GM18517 (cell line): Measurements from ENCODE around the gene GAS2.

ENCODE experiments used
- ATAC-seq: cut with Tn5 transposase; IDR thresholded peaks from one replicate; pipeline ENCODE4 v1.9.1; 2021; ENCODE audit warnings: mild to moderate bottlenecking, moderate library complexity; ENCODE audit not compliant: unreplicated experiment

GAS2 gene

DNA sequence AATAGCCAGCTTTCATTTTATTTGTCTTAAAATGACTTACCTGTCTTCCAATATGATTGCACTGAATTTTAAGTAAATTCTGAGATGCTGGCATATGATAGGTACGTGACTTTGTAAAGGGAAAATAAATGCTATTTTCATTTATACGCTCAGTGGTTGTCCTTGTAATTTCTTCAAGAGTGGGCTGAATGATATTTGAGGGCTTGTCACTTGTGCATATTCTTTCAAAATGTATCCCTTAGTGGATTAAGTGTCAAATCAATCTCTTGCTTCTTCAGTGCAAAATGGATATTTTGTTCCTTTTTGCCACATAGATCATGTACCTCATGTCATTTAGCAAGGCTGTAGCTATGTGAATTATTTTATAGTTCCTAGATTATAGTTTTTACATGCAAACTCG lies 56.9 kb downstream of the GAS2 start:
- ATAC-seq, result no peak

DNA sequence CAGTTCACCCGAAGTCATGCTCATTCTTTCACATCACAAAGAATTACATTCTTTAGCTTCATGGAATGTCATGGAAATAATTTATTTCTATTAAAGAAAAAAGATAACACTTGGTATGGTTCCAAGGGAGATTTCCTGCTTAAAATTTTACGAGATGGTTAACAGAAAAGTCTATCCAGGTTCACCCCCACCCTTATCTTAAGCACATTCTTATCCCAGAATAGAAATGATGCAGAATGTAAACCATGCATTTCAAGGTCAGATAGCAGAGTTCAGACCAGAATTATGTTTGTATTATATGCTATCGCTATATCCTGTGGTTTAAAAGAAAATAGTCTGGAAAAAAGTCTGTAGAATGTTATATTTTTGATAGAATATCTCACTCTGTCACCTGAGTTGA lies 58.7 kb downstream of the GAS2 start:
- no peak for ATAC-seq

DNA sequence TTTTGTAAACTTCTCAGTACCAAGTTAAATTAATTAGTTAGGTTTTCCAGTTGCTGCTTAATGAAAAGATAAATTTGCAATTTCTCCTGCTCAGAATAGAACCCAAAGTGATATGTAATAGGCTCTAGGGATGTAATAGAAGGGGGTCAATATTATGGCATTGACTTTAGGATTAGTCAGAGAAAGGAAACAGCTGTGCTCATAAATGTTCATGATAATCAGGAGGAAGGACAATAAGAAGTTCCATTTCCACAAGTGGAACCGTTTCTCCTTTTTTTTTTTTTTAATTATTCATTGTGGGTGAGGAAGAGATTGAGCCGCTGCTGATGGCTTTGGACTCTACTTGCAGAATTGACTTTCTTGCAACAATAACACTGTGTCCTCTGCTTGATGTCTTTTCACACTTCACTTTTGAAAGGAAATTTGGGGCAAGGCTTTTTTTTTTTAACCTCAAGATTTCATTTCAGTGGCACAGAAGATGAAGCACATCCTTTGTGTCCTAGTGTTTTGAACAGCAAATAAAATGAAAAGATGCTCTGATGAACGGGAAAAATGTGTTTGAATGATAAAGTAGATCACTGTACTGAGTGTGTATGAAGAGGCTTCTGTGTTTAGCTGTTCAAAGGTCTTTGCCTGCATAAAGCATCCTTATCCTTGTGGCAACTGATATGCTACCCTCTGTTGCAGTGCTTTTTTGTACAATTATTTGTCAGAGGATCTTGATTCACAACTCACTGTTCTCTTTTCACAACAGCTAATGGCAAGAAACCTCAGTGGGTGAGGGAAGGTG lies 62.4 kb downstream of the GAS2 start:
- no peak for ATAC-seq

DNA sequence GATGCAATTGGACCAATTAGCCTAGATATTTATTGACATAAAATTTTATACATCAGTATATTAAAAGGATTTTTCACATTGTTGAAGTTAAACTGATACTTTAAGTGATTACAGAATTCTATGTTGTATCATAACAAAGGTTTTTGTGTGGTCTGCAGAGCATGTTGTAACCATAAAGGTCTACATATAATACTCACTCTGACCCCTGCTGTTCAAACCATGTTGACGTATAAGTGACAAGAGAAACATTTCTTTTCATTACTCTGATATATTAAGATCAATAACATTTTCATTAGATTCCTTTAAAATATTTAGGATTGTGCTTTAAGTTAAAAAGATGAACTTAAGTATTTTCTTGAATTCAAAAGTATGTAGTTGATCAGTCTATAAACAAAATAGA lies 63.9 kb downstream of the GAS2 start:
- no peak for ATAC-seq

DNA sequence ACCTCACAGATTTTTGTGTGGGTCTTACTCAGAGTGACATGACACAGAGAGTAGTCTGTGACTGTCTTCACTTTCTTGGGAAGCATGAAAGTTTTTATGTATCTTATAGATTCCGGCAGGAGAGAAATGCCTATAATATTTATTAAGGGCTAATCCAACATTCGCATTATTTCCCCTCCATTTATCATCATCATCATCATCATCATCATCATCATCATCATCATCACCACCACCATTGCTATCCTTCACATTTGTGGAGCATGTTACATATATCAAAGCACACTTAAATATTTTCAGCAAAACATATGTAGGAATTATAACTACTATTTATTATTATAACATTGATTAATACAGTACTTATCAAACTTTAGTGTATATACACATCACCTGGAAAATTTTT lies 66.2 kb downstream of the GAS2 start:
- no peak for ATAC-seq

DNA sequence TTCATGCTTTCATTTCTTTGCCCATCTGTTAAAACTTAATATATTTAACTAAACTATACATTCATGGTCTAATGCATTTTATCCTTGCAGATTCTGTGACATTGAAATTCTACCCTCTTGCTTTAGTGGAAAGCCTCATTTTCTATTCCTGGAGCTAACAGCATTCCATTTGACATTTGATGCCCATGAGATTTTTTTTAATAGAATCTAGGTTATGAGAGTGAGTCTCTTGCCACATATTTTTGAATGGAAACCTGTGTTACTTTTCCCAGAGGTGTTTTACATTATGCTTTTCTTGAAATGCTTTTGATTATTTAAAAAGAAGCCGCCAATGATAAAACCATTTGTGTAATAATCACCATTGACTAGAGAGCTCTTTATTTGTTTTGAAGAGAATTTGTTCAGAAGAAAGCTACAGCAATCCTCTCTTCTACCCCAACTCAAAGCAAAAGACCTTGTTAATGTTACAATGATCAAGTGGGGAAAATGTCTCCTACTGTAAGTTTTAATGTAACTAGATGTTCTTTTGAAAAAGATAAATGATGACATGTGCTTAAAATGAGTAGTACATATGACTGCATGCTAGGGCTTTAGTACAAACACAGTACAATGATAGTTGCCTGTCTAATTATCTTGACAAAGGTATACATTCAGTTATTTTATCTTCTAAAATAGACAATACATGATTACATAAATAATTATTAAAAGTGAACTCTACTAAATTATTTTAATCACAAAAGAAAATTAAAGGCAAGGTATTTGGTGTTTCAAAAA lies 67.3 kb downstream of the GAS2 start:
- ATAC-seq, result no peak

DNA sequence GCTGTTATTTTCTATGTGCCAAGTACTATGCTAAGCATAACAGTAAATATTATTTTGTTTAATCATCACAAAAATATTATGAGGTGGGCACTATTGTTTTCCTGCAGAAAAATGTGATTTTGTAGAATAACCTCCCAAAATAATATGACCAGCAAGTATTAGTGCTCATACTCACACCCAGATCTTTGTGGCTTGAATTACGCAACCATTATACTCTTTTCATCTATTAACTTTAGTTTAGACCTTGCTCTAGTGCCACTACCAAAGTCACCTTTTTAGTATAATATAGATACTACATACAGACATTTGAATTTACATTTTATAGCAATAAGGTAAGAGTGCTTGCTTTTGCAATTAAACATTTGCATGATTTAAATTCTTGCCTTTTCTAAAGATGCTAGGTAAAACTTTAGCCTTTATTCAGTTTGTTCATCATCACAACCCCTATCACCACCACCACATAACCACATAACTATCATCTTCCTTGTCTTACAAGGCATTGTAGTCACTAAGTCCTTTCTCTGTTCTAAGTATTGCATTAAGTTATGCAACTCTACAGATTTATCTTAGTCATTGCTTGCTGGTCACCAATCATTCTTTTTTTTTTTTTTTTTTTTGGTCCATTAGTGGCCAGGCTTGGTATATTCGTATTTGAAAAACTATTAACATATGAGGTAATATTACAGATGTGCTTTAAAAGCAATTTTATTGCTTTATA lies 68.4 kb downstream of the GAS2 start:
- no peak for ATAC-seq

DNA sequence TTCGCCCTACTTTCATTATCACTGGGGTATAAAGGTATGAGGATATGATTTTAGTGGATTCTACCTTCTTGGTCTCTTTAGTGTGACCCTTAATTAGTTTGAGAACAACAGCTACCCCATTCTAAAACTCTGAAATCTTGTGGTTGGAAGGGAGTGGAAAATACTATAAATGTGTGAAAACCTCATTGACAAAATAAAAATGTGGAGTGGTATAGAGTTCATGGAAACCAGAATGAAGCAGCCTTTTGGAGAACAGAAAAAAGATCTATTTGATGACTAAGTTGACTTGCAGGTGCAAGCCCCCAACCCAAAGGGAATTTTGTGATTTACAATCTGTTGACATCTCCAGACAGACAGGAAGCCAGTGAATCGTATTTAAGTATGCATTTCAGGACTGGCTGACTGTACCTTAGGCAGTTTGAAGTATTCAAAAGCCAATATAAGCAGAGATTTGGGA lies 75.8 kb downstream of the GAS2 start:
- no peak for ATAC-seq

DNA sequence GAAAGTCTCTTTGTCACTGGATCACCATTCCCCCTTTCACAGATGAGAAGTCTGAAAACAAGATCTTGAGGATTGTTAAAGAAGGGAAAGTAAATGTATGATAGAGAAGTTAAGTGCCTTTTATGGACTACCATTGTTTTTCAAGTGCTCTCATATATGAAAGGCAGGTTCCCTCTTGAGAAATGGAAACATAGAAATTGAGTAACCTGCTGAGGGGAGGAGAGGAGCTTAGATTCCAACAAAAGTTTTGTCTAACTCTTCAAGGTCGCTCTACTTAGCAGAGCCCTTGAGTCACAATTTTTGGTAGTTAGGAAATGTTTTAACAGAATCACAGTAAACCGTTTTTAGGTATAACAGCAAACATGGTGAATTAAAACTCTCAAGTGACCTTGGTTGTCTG lies 83.1 kb downstream of the GAS2 start:
- no peak for ATAC-seq

DNA sequence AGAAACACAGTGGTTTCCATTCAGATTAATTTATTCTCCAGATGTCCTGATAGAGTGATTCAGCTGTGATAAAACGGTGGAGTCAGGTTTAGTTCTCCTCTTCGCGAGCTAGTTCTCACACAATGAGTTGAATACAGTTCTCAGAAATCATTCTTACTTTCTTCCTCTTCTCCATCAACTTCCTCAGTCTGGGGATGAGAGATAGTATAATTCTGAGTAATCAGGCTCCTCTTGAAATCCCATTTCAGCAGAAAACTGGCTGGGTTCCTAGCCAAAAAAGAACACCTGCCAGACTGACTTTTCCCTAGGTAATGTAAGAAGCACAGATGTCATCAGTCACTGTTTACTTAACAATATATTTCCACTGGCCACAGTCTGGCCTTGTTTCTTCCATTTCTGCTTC lies 86.5 kb downstream of the GAS2 start:
- ATAC-seq, result no peak

DNA sequence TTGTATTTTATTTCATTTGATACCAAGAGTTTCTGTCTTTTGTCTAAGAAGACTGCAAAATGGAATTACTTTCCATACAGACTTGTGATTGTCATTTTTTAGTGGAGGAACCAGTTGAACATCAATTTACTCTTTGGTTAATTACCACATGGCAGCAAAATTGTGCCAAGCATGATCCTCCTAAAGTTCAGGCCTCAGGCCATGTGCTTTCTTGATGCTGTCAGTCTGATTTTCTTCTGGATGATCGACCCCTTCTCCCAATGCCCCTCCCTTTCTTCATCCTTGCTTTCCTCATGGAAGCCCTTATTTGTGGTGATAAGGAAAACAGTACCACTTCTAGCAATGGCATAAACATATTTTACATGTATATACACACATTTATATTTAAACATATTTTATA lies 87.0 kb downstream of the GAS2 start:
- ATAC-seq, result no peak

DNA sequence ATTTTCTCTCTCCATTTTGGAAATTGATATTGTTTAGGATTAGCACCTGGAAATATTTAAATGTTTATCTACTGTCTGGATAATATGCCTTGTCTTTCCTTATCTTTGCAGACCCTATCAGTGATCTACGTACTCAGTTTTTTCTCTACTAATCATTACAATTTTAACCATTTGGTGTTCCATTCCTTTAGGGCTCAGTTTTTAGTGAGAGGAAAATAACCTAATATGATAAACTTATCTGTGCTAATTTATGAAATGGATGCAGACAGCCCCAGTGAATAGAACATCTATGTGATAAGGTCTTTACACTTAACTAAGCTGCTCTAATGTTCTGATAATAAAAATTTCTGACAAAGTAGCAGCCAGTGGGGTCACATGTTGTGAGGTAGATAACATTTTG lies 94.7 kb downstream of the GAS2 start:
- ATAC-seq, result no peak

DNA sequence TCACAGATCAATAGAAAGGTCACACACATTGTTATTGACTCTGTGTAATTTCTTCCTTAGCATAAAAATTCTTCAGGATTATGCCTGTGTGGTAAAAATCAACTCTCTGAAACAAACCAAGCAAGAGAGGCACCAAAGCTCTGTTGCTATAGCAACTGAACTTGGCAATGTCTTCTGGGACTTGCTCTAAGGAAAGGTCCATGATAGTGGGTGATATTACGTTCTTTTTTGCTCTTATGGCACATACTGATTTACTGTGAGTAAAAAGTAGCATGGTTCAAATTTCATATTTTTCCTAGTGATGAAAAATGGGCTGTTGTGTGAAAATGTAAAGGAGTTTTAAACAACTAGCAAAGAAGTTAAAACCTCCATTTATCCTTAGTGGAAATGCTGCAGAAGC lies 96.8 kb downstream of the GAS2 start:
- no peak for ATAC-seq

DNA sequence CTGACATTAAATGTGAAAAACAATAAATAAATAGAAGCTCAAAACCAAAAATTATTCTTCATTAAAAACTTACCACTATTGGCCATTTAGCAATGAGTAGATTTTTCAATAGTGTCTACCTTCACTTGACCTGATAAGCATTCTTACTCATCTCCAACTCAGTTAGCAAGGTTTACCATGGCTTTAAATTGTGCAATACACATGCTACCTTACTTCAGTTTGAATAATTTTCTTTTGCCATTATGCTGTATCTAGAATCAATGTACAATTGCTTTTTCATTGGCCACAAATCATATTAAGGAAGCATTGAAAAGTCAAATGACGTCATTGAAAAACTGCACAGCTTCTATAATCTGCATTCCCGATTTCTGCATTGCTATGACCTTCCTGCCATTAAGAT lies 98.3 kb downstream of the GAS2 start:
- no peak for ATAC-seq

DNA sequence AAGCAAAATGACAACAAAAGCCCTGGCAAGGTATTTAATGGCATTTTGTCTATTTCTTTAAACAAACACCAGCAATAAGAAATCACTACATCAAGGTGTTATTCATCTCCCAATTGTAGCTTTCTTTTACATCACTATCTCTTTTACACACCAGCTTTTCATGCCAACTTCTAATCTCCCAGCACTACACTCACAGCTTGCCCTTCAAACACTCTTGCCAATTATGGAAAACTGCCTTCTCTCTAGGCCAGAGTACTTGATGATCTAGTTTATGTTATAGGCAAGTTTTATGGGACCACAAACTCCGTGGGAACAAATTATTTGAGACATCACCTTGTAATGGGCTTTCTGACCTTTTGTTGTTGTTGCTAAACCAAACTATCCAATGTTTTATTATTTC lies 101.9 kb downstream of the GAS2 start:
- ATAC-seq, result no peak

DNA sequence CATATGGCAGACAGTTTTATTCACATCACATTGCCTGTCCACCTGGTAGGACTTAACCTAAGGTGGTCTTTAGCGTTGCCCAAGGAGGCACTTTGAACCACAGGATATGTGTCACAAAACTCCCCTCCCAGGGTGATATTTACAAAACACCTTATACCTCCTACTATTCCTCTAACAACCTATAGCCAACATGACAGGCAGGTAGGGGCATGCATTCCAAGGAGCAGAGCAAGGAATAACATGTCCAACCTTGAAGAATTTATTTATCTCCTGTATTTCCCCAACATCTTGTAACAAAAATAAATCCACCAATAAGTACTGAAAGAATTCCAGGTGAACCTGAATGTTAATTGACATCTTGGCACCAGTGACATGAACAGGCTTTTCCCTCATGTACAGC lies 102.7 kb downstream of the GAS2 start:
- ATAC-seq, result no peak

DNA sequence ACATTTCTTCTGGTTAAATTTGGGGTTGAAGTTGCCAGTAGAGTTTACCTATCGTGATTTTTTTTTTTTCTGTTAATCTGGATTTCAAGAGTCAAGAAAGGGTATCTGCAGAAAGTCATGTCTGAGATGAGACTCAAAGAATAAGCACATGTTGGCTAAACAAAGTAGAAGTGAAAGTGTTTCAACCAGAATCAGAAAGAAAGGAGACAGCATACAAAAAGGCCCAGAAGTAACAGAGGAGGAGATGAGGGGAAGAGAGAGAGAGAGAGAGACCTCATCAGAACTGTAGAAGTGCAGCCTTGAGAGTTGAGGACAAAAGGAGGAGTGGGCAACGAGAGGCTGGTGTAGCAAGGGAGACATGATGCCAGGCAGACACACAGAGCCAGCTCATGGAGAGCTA lies 108.3 kb downstream of the GAS2 start:
- peak; percentile 87 for ATAC-seq

DNA sequence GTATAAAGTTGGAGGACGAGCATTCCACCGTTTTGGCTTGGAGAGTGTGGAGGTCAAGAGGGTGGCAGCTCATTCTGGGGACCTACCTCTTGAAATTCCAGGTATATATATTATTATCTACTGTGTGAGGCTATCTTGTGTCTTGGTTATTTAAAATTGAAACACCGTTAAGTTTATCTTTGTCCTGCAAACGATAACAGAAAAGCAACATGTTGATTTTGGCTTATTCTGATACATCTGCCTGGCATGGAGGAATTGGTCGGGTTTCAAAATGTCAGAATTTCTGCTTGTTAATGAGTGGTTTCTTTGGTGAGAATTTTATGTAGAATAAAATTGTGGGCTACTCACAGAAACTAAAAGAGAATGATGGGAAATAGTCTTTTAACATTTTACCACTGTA lies 108.8 kb downstream of the GAS2 start:
- ATAC-seq, result no peak

DNA sequence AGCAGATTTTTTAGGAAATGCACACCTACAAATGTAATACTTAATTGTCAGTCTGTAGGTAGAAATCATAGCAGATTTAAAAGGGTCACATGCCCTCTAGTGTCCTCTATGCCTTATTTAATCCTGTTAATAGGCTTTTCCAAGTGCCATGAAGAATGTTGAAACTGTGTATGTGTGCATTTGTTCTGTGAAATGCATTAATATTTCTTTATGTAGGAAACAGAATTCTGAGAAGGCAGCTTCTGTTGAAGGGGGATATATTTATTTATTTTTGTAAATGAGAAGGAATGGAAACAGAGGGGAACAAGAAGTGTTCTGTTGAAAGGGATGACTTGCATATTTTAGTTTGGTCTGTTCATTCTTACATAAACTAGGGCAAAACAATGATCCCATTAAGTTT lies 112.2 kb downstream of the GAS2 start:
- no peak for ATAC-seq

DNA sequence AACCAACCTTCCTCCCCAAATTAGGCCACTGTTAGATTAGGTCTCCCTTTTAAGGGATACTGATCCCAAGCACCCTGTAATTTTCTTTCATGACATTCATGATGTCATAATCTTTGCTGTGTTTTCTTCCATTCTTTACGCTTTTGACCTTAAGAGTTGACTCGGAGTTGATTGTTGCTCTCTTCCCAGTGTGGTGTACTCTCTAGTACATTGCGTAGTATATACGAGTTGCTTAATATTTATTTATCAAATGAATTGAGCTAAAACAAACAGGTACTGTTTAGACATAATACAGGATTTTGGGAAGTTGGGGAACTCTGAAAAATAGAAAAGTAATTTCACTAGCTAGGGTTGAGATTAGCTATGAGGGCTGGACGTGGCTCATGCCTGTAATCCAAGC lies 113.4 kb downstream of the GAS2 start:
- ATAC-seq, result no peak

DNA sequence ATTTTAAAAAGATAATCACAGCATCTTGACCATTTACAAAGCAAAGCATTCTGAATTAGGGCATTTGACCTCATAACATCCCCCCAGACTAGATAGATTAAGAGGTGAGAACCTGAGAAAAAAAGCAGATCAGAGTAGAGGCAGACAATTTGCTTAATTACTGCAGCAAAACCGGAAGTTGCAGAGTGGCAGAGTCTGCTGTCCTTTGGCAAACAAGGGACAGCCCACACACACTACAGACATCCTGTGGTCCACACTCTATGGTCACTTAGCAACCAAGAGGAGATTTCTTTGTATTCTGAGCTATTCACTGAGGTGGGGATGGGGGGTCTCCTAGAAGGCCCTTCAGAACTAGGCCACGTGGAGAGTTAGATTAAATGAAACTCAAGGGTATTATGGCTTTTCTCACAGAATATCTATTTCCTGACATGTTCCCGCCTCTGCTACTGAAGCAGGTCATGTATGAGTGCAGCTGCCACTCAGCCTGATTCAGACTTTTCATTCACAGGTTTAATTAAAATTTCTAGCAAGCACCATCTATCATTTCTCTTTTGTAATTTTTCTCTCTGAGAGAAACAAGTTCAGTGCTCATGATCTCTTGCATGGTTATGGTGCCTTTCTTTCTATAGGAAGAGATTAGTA lies 114.7 kb downstream of the GAS2 start:
- peak; percentile 97 for ATAC-seq
